ENCODE measurements around the gene INHBA.
A peak's percentile ranks its signal among the peaks of the same experiment; 100 is the strongest.

Gene INHBA

GRCh38 chr7:41701068-41701941 lies 1.6 kb downstream of the INHBA start:
- H3K27me3 ChIP-seq (ENCODE audit: insufficient read depth, poor library complexity, severe bottlenecking): peaks cover 39% of the 10 kb centered on the region
- DNase-seq (ENCODE audit: low read depth in 1 of 2, low spot score in 1 of 2): no peak
- no peak overlapping the region for H3K4me3 ChIP-seq (replicated peaks; ENCODE audit: insufficient read depth, low read length)
- no peak overlapping the region for H3K27ac ChIP-seq (replicated peaks)
- no peak for TF ChIP-seq SPI1 (IDR thresholded peaks at IDR 0.05; ENCODE audit: borderline replicate concordance, low read depth)
- no peak for TF ChIP-seq POLR2AphosphoS5 (IDR thresholded peaks at IDR 0.05; ENCODE audit: low read depth)
- no peak for TF ChIP-seq CTCF (IDR thresholded peaks at IDR 0.05; ENCODE audit: insufficient read depth, low read length)

- peak overlapping the region; percentile 19 for H3K4me3 ChIP-seq (replicated peaks; ENCODE audit: insufficient read depth, low read length)
Measured at GRCh38 chr7:41700044-41700471, 2.8 kb downstream of the INHBA start.

GRCh38 chr7:41699516-41699915 lies 3.4 kb downstream of the INHBA start:
- Histone ChIP-seq H3K27me3 (ENCODE audit: insufficient read depth, poor library complexity, severe bottlenecking) (peaks cover 39% of the 10 kb centered on the region), H3K4me3 (replicated peaks; ENCODE audit: insufficient read depth, low read length) (peak overlapping the region; percentile 19), H3K27ac (replicated peaks) (no peak overlapping the region)
- TF ChIP-seq REST (IDR thresholded peaks at IDR 0.05; ENCODE audit: insufficient replicate concordance, low read depth) (no peak), POLR2AphosphoS5 (IDR thresholded peaks at IDR 0.05; ENCODE audit: low read depth) (no peak), SPI1 (IDR thresholded peaks at IDR 0.05; ENCODE audit: borderline replicate concordance, low read depth) (no peak), CTCF (IDR thresholded peaks at IDR 0.05; ENCODE audit: insufficient read depth, low read length) (no peak), GABPA (IDR thresholded peaks at IDR 0.05; ENCODE audit: low read depth) (no peak)
- no peak for DNase-seq (ENCODE audit: low read depth in 1 of 2, low spot score in 1 of 2)

More at GRCh38 chr7:41700044-41700471, 2.8 kb downstream of the INHBA start:
- no peak for TF ChIP-seq SPI1 (IDR thresholded peaks at IDR 0.05; ENCODE audit: borderline replicate concordance, low read depth)
- no peak for TF ChIP-seq POLR2AphosphoS5 (IDR thresholded peaks at IDR 0.05; ENCODE audit: low read depth)
- no peak for TF ChIP-seq GABPA (IDR thresholded peaks at IDR 0.05; ENCODE audit: low read depth)
- TF ChIP-seq CTCF (IDR thresholded peaks at IDR 0.05; ENCODE audit: insufficient read depth, low read length): no peak
- TF ChIP-seq REST (IDR thresholded peaks at IDR 0.05; ENCODE audit: insufficient replicate concordance, low read depth): no peak
- no peak overlapping the region for H3K27ac ChIP-seq (replicated peaks)
- peaks cover 39% of the 10 kb centered on the region for H3K27me3 ChIP-seq (ENCODE audit: insufficient read depth, poor library complexity, severe bottlenecking)
- no peak for DNase-seq (ENCODE audit: low read depth in 1 of 2, low spot score in 1 of 2)

Data from HL-60 (cell line).